K562 (cell line): ENCODE data around the gene TACR1. TPM values are rescaled to one million over a fixed set of nuclear protein-coding genes. Genes with fewer than 3 reads are reported as not detected.

Experiments used
- ATAC-seq: fragments of 200-7000 bp; cut with Tn5 transposase; 3 replicates; pipeline ENCODE4 v1.9.1; 2020; ENCODE audit warnings: moderate library complexity
- BruUV-seq: library from RNA; stranded (reverse); fragments of 400-500 nt; replicated peaks from 2 replicates; lab custom pipeline; 2021; lab: Mats Ljungman, UMichigan
- CTCF ChIA-PET: fragments of 300-600 bp; formaldehyde crosslinking; extraction: SDS; loops from one replicate; lab custom pipeline; 2021; ENCODE audit warnings: low intra/inter-chr PET ratio; lab: Yijun Ruan, JAX
- POLR2A ChIA-PET: fragments of 300-600, 350-650 bp; sonication (Branson Sonifier 250); formaldehyde crosslinking; extraction: SDS; loops from one replicate; lab custom pipeline; 2021; ENCODE audit warnings: antibody characterized with exemption, inconsistent platforms; lab: Yijun Ruan, JAX
- DNase-seq, 4 experiments: peaks; one replicate each; pipeline versions ENCODE4 v3.0.0 to v3.0.0-alpha.2; 2011 to 2018; ENCODE audit warnings: low spot score in 3 of 4, mixed read lengths in 3 of 4; ENCODE audit errors: extremely low read depth in 1 of 4
- FAIRE-seq: peaks from 2 replicates; lab custom pipeline; 2011; peaks lifted over from hg19 to GRCh38; lab: Jason Lieb, UNC
- H2AFZ ChIP-seq: 2 replicates; pipeline ENCODE4 v1.6.0; 2011; ENCODE audit warnings: low read depth, low read length, control low read depth, inconsistent platforms
- H3K27ac ChIP-seq: fragments of 200-600 bp; 3 replicates; pipeline ENCODE4 v1.8.0; 2011; ENCODE audit warnings: low read depth, mild to moderate bottlenecking, control low read depth, inconsistent platforms, low read length, moderate library complexity, mixed read lengths; ENCODE audit errors: extremely low read depth
- H3K27me3 ChIP-seq, 2 experiments: fragments of 300-600 bp in 1 of 2; 2 replicates in 1 of 2; 3 replicates in 1 of 2; pipeline versions ENCODE4 v1.6.0 to v1.8.0; 2011; ENCODE audit warnings: inconsistent platforms in 2 of 2, low read length in 2 of 2, mild to moderate bottlenecking in 1 of 2, mixed read lengths in 1 of 2, moderate library complexity in 1 of 2; ENCODE audit not compliant: control insufficient read depth in 2 of 2, insufficient read depth in 2 of 2
- H3K36me3 ChIP-seq: fragments of 300-600 bp; 3 replicates; pipeline ENCODE4 v1.8.0; 2011; ENCODE audit warnings: mild to moderate bottlenecking, low read length, inconsistent platforms; ENCODE audit not compliant: control insufficient read depth, insufficient read depth
- H3K4me1 ChIP-seq, 2 experiments: fragments of 200-600 bp in 1 of 2; replicated peaks in 1 of 2; 2 replicates in 1 of 2; 3 replicates in 1 of 2; pipeline versions ENCODE4 v1.5.1 to v1.8.0; 2011; ENCODE audit warnings: inconsistent platforms in 2 of 2, low read length in 2 of 2, mild to moderate bottlenecking in 1 of 2, mixed read lengths in 1 of 2, moderate library complexity in 1 of 2; ENCODE audit not compliant: control insufficient read depth in 2 of 2, insufficient read depth in 2 of 2
- H3K4me2 ChIP-seq: 2 replicates; pipeline ENCODE4 v1.6.1; 2011; ENCODE audit warnings: low read length, control low read depth, inconsistent platforms, mixed read lengths; ENCODE audit not compliant: insufficient read depth
- H3K4me3 ChIP-seq: fragments of 200-600 bp; sonication (generic), shearing (Covaris generic); 2 replicates; pipeline ENCODE4 v1.5.1; 2016; ENCODE audit warnings: control low read depth, inconsistent platforms
- H3K79me2 ChIP-seq: fragments of 200-600 bp; 3 replicates; pipeline ENCODE4 v1.8.0; 2011; ENCODE audit warnings: low read length, inconsistent platforms; ENCODE audit not compliant: control insufficient read depth, insufficient read depth
- H3K9ac ChIP-seq, 2 experiments: 2 replicates each; pipeline versions ENCODE4 v1.6.0 to v1.6.1; 2011; ENCODE audit warnings: low read depth in 2 of 2, low read length in 2 of 2, control low read depth in 1 of 2, inconsistent platforms in 1 of 2, mild to moderate bottlenecking in 1 of 2, mixed read lengths in 1 of 2; ENCODE audit not compliant: insufficient read depth in 1 of 2
- H3K9me1 ChIP-seq: one replicate; pipeline ENCODE4 v1.6.0; 2011; ENCODE audit warnings: inconsistent platforms, mild to moderate bottlenecking, low read length, moderate library complexity; ENCODE audit not compliant: control insufficient read depth, insufficient read depth
- H3K9me3 ChIP-seq: replicated peaks from 2 replicates; pipeline ENCODE4 v1.5.1; 2011; ENCODE audit warnings: low read depth, low read length, inconsistent platforms; ENCODE audit not compliant: control insufficient read depth, insufficient read depth
- H4K20me1 ChIP-seq: replicated peaks from 2 replicates; pipeline ENCODE4 v1.6.1; 2011; ENCODE audit warnings: low read length, inconsistent platforms, mixed read lengths; ENCODE audit not compliant: control insufficient read depth, insufficient read depth
- CHCHD3 ChIP-seq: fragments of 250-450 bp; sonication (Bioruptor Pico); IDR thresholded peaks from 2 replicates; pipeline ENCODE4 v2.1.2; 2022; ENCODE audit warnings: mild to moderate bottlenecking
- E2F1 ChIP-seq: sonication (generic); formaldehyde crosslinking; IDR thresholded peaks from 2 replicates; pipeline ENCODE4 v1.8.1; 2023; ENCODE audit warnings: mild to moderate bottlenecking, missing genetic modification reagents, moderate library complexity
- LARP7 ChIP-seq: fragments of 450-650 bp; IDR thresholded peaks from 2 replicates; pipeline ENCODE4 v1.6.1; 2016
- RFX1 ChIP-seq: fragments of 450-650 bp; IDR thresholded peaks from 2 replicates; pipeline ENCODE4 v1.6.1; 2016; ENCODE audit warnings: mild to moderate bottlenecking, moderate library complexity
- ZBTB49 ChIP-seq: sonication (generic); formaldehyde crosslinking; IDR thresholded peaks from 2 replicates; pipeline ENCODE4 v1.8.0; 2022; ENCODE audit warnings: missing genetic modification reagents, mild to moderate bottlenecking, borderline replicate concordance
- ZNF766 ChIP-seq: fragments of 200-800 bp; sonication (Bioruptor generic); conservative IDR thresholded peaks from 2 replicates; pipeline ENCODE4 v1.6.1; 2016; ENCODE audit warnings: missing genetic modification characterization, missing compliant biosample characterization
- WGBS: fragments of 100-300 bp; shearing (Covaris generic); methylation state at CpG from one replicate; pipeline ENCODE4 v1.1.6; 2016; ENCODE audit warnings: low coverage, mixed read lengths; ENCODE audit not compliant: insufficient coverage; ENCODE audit errors: missing lambda C conversion rate; 5-methylcytosine and 5-hydroxymethylcytosine counted together
- in situ Hi-C: fragments of 300-500 bp; cut with MboI; formaldehyde crosslinking; loops from 4 replicates; pipeline ENCODE4 v1.15.0; 2018; ENCODE audit warnings: inconsistent platforms, mixed read lengths
- intact Hi-C: fragments of 100-400 bp; cut with micrococcal nuclease; formaldehyde crosslinking; loops from 2 replicates; pipeline ENCODE4 v1.14.2; 2022
- polyA plus RNA-seq, 8 experiments: library from polyadenylated mRNA; depleted of rRNA in 4 of 8; stranded (reverse) in 5 of 8; unstranded in 3 of 8; fragments of >200 nt; fragmentation: Nextera tagmentation in 2 of 8; fragmentation: Illumina TruSeq in 1 of 8; extraction: Ambion mirVana in 2 of 8; extraction: Trizol in 1 of 8; gene quantifications; 2 replicates each; pipeline versions ENCODE4 v1.2.1 to v1.2.3, GENCODE V29; 2011 to 2014; ENCODE audit warnings: inconsistent platforms in 1 of 8, missing spikeins in 1 of 8
- total RNA-seq, 7 experiments: library from RNA; depleted of rRNA in 6 of 7; stranded (reverse); fragments of >200 nt in 6 of 7; fragmentation: Illumina TruSeq in 2 of 7; extraction: Trizol in 2 of 7; gene quantifications; 2 replicates each; pipeline versions ENCODE4 v1.2.1 to v1.2.3, GENCODE V29; 2011 to 2021; ENCODE audit warnings: low replicate concordance in 1 of 7

TACR1 gene
- total and polyA plus RNA-seq, 9 of the 15 experiments (the other 6 are each of a cell fraction or from before 2014, with no cell fraction given): not detected

GRCh38 chr2:75194184-75194868, 5.0 kb downstream of the TACR1 start:
- H3K4me1 ChIP-seq: peaks cover 0 to under 1% of the 10 kb centered on the region in 2 experiments; a peak in 1 of 5 replicates
- TF ChIP-seq RFX1: no peak
- no peak for TF ChIP-seq ZBTB49 (CRISPR knock-in tag)
- TF ChIP-seq LARP7: no peak
- TF ChIP-seq CHCHD3: no peak
- TF ChIP-seq E2F1 (CRISPR knock-in tag): no peak
- no peak for TF ChIP-seq ZNF766 (CRISPR knock-in tag)
- no peaks in the 10 kb centered on the region for H3K79me2 ChIP-seq
- H3K36me3 ChIP-seq: no peaks in the 10 kb centered on the region
- H3K9ac ChIP-seq: no peak overlapping the region
- H3K27ac ChIP-seq: no peak overlapping the region
- no peak overlapping the region for H3K4me2 ChIP-seq
- no peak overlapping the region for H2AFZ ChIP-seq
- ATAC-seq: no peak
- ChIA-PET POLR2A (interaction anchor here (0.6 kb wide), 1 partner anchor 220 kb away, joined by 3 read pairs; no protein-coding TSS in a partner anchor), CTCF (no interaction called here)
- in situ Hi-C loops: no loop called here
- intact Hi-C loops: no loop called here
- no peaks in the 10 kb centered on the region for H3K9me1 ChIP-seq
- DNase-seq: no peak
- 0% methylated on average over 4 of the region's 4 CpGs for WGBS
- H3K9me3 ChIP-seq: no peaks in the 10 kb centered on the region
- peaks cover 4 to 11% of the 10 kb centered on the region in 2 experiments; a peak in 3 of 5 replicates for H3K27me3 ChIP-seq
- FAIRE-seq: no peak
- no peak overlapping the region for H3K4me3 ChIP-seq
- H4K20me1 ChIP-seq: no peaks in the 10 kb centered on the region
- no TSS peak for BruUV-seq
